ENCODE data around the gene DAO. TPM values are rescaled to one million over a fixed set of nuclear protein-coding genes. Genes with fewer than 3 reads are reported as not detected.

The DAO gene
- total and polyA plus RNA-seq, 3 donors from 2014 or later: 0.46 to 0.81 (median 0.79) TPM

DNA sequence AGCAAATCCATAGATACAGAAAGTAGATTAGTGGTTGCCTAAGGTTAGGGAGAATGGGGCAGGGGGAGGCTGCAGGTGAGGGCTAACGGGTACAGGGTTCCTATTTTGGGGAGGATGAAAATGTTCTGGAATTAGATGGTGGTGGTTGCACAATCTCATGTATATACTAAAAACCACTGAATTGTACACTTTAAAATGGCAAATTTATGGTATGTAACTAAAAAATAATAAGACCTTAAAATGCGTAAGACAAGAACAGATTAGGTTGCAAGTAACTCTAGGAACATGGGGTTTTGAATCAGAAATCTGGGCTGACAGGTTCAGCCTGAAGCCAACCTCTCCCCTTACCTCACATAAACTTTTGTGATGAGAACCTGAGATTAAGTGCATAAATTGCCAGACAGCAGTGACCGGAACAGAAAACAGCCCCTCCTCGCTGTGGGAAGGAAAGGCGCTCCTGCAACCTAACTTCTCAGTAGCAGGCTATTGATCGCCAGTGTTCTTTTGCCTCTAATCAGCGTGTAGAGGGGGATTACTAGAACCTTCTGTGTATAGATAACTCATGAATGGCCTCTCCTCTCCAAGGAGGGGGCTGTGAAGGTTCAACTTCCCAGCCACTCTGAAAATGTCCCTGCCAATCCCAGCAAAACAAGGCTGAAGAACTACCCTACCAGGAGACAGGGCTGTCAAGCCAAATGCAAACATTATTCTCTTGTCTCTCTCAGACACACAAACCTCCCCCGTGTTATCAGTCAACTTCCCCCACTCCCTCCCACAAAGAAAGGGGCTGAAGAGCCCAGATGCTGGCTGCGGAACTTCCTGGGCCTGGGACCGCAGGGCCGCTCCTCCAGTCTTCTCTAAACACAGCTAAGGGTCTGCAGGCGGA lies 24.4 kb upstream of the DAO start:
- peak; percentile 55 for DNase-seq
- peaks cover 37% of the 10 kb centered on the region for H3K4me1 ChIP-seq
- H3K27me3 ChIP-seq: no peaks in the 10 kb centered on the region
- 35 to 43% methylated on average over 10 to 12 of the region's 12 CpGs for WGBS, 2 donors
- no peaks in the 10 kb centered on the region for H3K9me3 ChIP-seq
- intact Hi-C loops (cut with DNase I; ENCODE audit: low total_unique reads): loop anchor here (10.0 kb wide), 1 partner anchor 191 kb away; no protein-coding TSS in a partner anchor
- peak overlapping the region in 1 of 2 donors; percentile 77 for H3K4me3 ChIP-seq
- peak overlapping the region; percentile 66 to 88 for H3K27ac ChIP-seq
- no peaks in the 10 kb centered on the region for H3K36me3 ChIP-seq (ENCODE audit: low read depth, missing control alignments)
- TF ChIP-seq, protein P1, sequence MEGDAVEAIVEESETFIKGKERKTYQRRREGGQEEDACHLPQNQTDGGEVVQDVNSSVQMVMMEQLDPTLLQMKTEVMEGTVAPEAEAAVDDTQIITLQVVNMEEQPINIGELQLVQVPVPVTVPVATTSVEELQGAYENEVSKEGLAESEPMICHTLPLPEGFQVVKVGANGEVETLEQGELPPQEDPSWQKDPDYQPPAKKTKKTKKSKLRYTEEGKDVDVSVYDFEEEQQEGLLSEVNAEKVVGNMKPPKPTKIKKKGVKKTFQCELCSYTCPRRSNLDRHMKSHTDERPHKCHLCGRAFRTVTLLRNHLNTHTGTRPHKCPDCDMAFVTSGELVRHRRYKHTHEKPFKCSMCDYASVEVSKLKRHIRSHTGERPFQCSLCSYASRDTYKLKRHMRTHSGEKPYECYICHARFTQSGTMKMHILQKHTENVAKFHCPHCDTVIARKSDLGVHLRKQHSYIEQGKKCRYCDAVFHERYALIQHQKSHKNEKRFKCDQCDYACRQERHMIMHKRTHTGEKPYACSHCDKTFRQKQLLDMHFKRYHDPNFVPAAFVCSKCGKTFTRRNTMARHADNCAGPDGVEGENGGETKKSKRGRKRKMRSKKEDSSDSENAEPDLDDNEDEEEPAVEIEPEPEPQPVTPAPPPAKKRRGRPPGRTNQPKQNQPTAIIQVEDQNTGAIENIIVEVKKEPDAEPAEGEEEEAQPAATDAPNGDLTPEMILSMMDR (IDR thresholded peaks at IDR 0.05): no peak
- TF ChIP-seq POLR2A (IDR thresholded peaks at IDR 0.05): no peak

DNA sequence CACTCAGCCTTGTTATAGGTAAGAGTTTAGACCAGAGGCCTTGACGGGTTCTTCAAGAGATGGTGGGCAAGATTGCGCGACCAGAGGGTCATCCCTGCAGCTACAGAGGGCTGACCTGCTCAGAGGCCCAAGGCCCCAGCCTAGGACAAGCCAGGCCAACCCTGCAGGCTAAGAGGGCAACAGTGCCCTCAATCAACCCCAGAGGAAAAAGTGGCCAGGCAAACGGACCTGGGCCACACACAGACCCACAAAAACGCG lies 23.8 kb upstream of the DAO start:
- Histone ChIP-seq H3K9me3 (no peaks in the 10 kb centered on the region), H3K4me1 (peaks cover 37% of the 10 kb centered on the region), H3K4me3 (peak overlapping the region; percentile 71 to 77), H3K27ac (peak overlapping the region; percentile 63 to 88), H3K27me3 (no peaks in the 10 kb centered on the region), H3K36me3 (ENCODE audit: low read depth, missing control alignments) (no peaks in the 10 kb centered on the region)
- DNase-seq: no peak
- 0 to 5% methylated on average over 4 to 6 of the region's 6 CpGs for WGBS, 2 donors
- TF ChIP-seq POLR2A (IDR thresholded peaks at IDR 0.05): no peak
- TF ChIP-seq, protein P1 (IDR thresholded peaks at IDR 0.05): no peak
- intact Hi-C loops (cut with DNase I; ENCODE audit: low total_unique reads): loop anchor here (10.0 kb wide), 1 partner anchor 191 kb away; no protein-coding TSS in a partner anchor

DNA sequence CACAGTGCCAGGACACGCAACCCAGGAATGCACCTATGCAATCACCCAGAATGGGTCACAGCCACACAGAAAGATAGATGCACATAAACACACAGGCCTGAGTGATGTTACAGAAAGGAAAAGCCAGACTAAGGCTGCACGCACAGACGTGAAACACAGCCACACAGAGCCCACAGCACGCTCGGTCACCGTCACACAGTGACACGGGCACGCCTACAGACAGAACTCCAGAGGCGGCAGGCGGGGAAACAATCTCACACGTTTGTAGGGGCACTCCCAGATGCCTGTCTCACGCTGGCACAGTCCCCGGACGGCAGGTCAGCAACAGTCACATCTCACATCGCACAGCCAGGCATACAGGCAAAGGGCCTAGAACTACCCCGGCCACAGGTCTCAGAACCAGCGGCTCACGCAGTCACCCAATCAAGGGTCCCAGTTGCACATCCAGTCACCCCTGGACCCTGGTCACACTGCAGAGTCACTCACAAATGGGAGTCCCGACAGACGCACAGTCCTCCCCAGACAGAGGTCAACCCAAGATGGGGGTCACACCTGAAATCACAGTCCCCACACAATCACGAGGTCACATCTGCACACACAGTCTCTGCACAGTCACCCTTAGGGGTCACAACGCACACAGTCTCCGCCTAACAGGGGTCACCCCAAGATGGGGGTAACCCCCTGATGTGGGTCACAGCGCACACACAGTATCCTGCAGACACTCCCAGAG lies 23.3 kb upstream of the DAO start:
- WGBS, 2 donors: 1 to 3% methylated on average over 6 to 22 of the region's 24 CpGs
- Histone ChIP-seq H3K4me1 (peaks cover 37% of the 10 kb centered on the region), H3K27me3 (no peaks in the 10 kb centered on the region), H3K9me3 (no peaks in the 10 kb centered on the region), H3K36me3 (ENCODE audit: low read depth, missing control alignments) (no peaks in the 10 kb centered on the region), H3K4me3 (peak overlapping the region; percentile 71 to 77), H3K27ac (peak overlapping the region; percentile 67 to 88)
- TF ChIP-seq, protein P1 (IDR thresholded peaks at IDR 0.05): no peak
- no peak for TF ChIP-seq POLR2A (IDR thresholded peaks at IDR 0.05)
- peak; percentile 69 for DNase-seq
- intact Hi-C loops (cut with DNase I; ENCODE audit: low total_unique reads): loop anchor here (10.0 kb wide), 1 partner anchor 192 kb away; no protein-coding TSS in a partner anchor

DNA sequence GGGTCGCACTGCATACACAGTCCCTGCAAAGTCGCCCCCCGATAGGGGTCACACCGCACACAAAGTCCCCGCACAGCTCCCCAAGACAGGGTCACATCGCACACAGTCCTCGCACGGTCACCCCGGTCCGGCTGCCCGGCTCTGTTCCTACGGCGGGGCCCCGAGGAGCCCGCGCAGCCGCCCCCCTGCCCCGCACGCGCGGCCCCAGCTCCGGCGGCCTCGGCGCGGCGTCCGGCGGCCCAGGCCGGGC lies 22.8 kb upstream of the DAO start:
- no peaks in the 10 kb centered on the region for H3K9me3 ChIP-seq
- intact Hi-C loops (cut with DNase I; ENCODE audit: low total_unique reads): loop anchor here (10.0 kb wide), 1 partner anchor 192 kb away; no protein-coding TSS in a partner anchor
- no peak for DNase-seq
- no peaks in the 10 kb centered on the region for H3K27me3 ChIP-seq
- H3K36me3 ChIP-seq (ENCODE audit: low read depth, missing control alignments): no peaks in the 10 kb centered on the region
- H3K4me3 ChIP-seq: peak overlapping the region; percentile 71 to 77
- WGBS, 2 donors: 1 to 3% methylated on average over 6 to 21 of the region's 30 CpGs
- peaks cover 37% of the 10 kb centered on the region for H3K4me1 ChIP-seq
- H3K27ac ChIP-seq: peak overlapping the region; percentile 67 to 88
- TF ChIP-seq, protein P1 (IDR thresholded peaks at IDR 0.05): no peak
- TF ChIP-seq POLR2A (IDR thresholded peaks at IDR 0.05): no peak

Measured in testis (tissue), 3 donors.